GM19099 (cell line): ENCODE results near the gene CCKAR.

Experiments
- POLR2A ChIP-seq: IDR thresholded peaks from 3 replicates; pipeline ENCODE4 v1.6.1; 2011; ENCODE audit warnings: low read depth; ENCODE audit not compliant: insufficient read length; ENCODE audit errors: extremely low read depth

The CCKAR gene

GRCh38 chr4:26496207-26496783 lies 6.0 kb upstream of the CCKAR start:
- TF ChIP-seq POLR2A, result no peak

- TF ChIP-seq POLR2A, result no peak
Measured at GRCh38 chr4:26493461-26493860, 3.2 kb upstream of the CCKAR start.

- no peak for TF ChIP-seq POLR2A
Measured at GRCh38 chr4:26491449-26492170, 1.3 kb upstream of the CCKAR start.

GRCh38 chr4:26490960-26491284 lies 638 bp upstream of the CCKAR start:
- no peak for TF ChIP-seq POLR2A

GRCh38 chr4:26489101-26489985 lies 941 bp downstream of the CCKAR start:
- TF ChIP-seq POLR2A, result no peak

- TF ChIP-seq POLR2A, result no peak
Measured at GRCh38 chr4:26485684-26486083, 4.6 kb downstream of the CCKAR start.

GRCh38 chr4:26484516-26484915 lies 5.8 kb downstream of the CCKAR start:
- no peak for TF ChIP-seq POLR2A

GRCh38 chr4:26484032-26484515 lies 6.2 kb downstream of the CCKAR start:
- TF ChIP-seq POLR2A, result no peak

- no peak for TF ChIP-seq POLR2A
Measured at GRCh38 chr4:26482508-26483462, 7.5 kb downstream of the CCKAR start.

- no peak for TF ChIP-seq POLR2A
Measured at GRCh38 chr4:26478330-26478729, 12.0 kb downstream of the CCKAR start.

GRCh38 chr4:26476545-26476944 lies 13.7 kb downstream of the CCKAR start:
- TF ChIP-seq POLR2A, result no peak

GRCh38 chr4:26475716-26476115 lies 14.6 kb downstream of the CCKAR start:
- no peak for TF ChIP-seq POLR2A

GRCh38 chr4:26474551-26474950 lies 15.7 kb downstream of the CCKAR start:
- no peak for TF ChIP-seq POLR2A

GRCh38 chr4:26473893-26474292 lies 16.4 kb downstream of the CCKAR start:
- no peak for TF ChIP-seq POLR2A

- TF ChIP-seq POLR2A, result no peak
Measured at GRCh38 chr4:26471890-26472289, 18.4 kb downstream of the CCKAR start.

- TF ChIP-seq POLR2A, result no peak
Measured at GRCh38 chr4:26468977-26469376, 21.3 kb downstream of the CCKAR start.
